Measurements from ENCODE around the gene SH3BGR.

DNA sequence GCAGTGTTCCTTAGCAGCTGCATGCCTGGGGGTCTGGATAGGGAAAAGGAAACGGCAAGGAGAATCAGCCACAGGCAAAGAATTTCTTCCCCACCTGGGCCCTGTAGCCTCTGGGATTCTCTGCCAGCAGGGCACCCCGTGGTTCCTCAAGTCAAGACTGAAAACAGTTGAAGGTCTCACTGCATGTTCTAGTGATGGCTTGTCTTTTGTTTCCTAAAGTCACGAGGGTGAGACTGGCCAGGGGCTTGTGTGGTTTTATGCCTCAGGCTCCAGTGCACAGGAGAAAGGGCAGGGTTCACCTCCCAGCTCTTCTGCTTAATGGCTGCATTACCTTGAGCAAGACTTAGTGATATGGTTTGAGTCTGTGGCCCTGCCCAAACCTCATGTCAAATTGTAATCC, 107.7 kb downstream of the SH3BGR start:
- TF ChIP-seq, protein P1, sequence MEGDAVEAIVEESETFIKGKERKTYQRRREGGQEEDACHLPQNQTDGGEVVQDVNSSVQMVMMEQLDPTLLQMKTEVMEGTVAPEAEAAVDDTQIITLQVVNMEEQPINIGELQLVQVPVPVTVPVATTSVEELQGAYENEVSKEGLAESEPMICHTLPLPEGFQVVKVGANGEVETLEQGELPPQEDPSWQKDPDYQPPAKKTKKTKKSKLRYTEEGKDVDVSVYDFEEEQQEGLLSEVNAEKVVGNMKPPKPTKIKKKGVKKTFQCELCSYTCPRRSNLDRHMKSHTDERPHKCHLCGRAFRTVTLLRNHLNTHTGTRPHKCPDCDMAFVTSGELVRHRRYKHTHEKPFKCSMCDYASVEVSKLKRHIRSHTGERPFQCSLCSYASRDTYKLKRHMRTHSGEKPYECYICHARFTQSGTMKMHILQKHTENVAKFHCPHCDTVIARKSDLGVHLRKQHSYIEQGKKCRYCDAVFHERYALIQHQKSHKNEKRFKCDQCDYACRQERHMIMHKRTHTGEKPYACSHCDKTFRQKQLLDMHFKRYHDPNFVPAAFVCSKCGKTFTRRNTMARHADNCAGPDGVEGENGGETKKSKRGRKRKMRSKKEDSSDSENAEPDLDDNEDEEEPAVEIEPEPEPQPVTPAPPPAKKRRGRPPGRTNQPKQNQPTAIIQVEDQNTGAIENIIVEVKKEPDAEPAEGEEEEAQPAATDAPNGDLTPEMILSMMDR (IDR thresholded peaks at IDR 0.05): no peak
- no peak for TF ChIP-seq POLR2A (IDR thresholded peaks at IDR 0.05)

Measured in esophagus squamous epithelium (tissue), 4 donors.